H9 (cell line): ENCODE measurements around the gene RAB3A. TPM values are rescaled to one million over a fixed set of nuclear protein-coding genes. Genes with fewer than 3 reads are reported as not detected.

ENCODE experiments used
- DNase-seq: peaks from one replicate; pipeline ENCODE4 v3.0.0-alpha.2; 2017
- H2AFZ ChIP-seq: one replicate; pipeline ENCODE4 v1.6.1; 2013; ENCODE audit warnings: mild to moderate bottlenecking, low read length, control low read depth, moderate library complexity
- H2AK5ac ChIP-seq: 2 replicates; pipeline ENCODE4 v1.6.1; 2013; ENCODE audit warnings: low read length, control low read depth, mixed read lengths; ENCODE audit not compliant: insufficient read length
- H2BK120ac ChIP-seq: one replicate; pipeline ENCODE4 v1.6.1; 2013; ENCODE audit warnings: low read depth, mild to moderate bottlenecking, low read length, control low read depth, inconsistent platforms; ENCODE audit not compliant: poor library complexity, severe bottlenecking
- H2BK12ac ChIP-seq: 2 replicates; pipeline ENCODE4 v1.6.1; 2013; ENCODE audit warnings: low read length, control low read depth, mixed read lengths, low read depth; ENCODE audit not compliant: insufficient read length
- H2BK15ac ChIP-seq: 2 replicates; pipeline ENCODE4 v1.6.1; 2013; ENCODE audit warnings: low read depth, low read length, control low read depth
- H2BK20ac ChIP-seq: one replicate; pipeline ENCODE4 v1.6.1; 2013; ENCODE audit warnings: low read depth, mild to moderate bottlenecking, low read length, control low read depth, inconsistent platforms; ENCODE audit not compliant: poor library complexity, severe bottlenecking
- H2BK5ac ChIP-seq: 2 replicates; pipeline ENCODE4 v1.6.1; 2013; ENCODE audit warnings: low read length, control low read depth, mixed read lengths; ENCODE audit not compliant: insufficient read length
- H3K14ac ChIP-seq: 2 replicates; pipeline ENCODE4 v1.6.1; 2013; ENCODE audit warnings: low read length, control low read depth; ENCODE audit not compliant: insufficient read depth
- H3K18ac ChIP-seq: 2 replicates; pipeline ENCODE4 v1.6.1; 2013; ENCODE audit warnings: low read depth, mild to moderate bottlenecking, mixed read lengths, low read length, control low read depth; ENCODE audit not compliant: insufficient read length
- H3K23ac ChIP-seq: 2 replicates; pipeline ENCODE4 v1.6.1; 2013; ENCODE audit warnings: low read length, control low read depth, mixed read lengths, low read depth; ENCODE audit not compliant: insufficient read length
- H3K23me2 ChIP-seq: 2 replicates; pipeline ENCODE4 v1.6.1; 2013; ENCODE audit warnings: low read depth, mild to moderate bottlenecking, mixed read lengths, low read length, control low read depth; ENCODE audit not compliant: insufficient read length, poor library complexity, severe bottlenecking
- H3K27ac ChIP-seq: 2 replicates; pipeline ENCODE4 v1.5.1; 2013; ENCODE audit warnings: low read length, control low read depth, mixed read lengths, low read depth; ENCODE audit not compliant: insufficient read length
- H3K27me3 ChIP-seq: 2 replicates; pipeline ENCODE4 v1.6.1; 2013; ENCODE audit warnings: low read length, control low read depth, inconsistent platforms; ENCODE audit not compliant: insufficient read depth
- H3K4ac ChIP-seq: 2 replicates; pipeline ENCODE4 v1.6.1; 2013; ENCODE audit warnings: low read depth, mild to moderate bottlenecking, control low read depth, inconsistent platforms, low read length, moderate library complexity
- H3K4me1 ChIP-seq: 2 replicates; pipeline ENCODE4 v1.6.1; 2013; ENCODE audit warnings: low read length, control low read depth, inconsistent platforms; ENCODE audit not compliant: insufficient read depth
- H3K4me2 ChIP-seq: 2 replicates; pipeline ENCODE4 v1.6.1; 2013; ENCODE audit warnings: low read length, control low read depth, mixed read lengths; ENCODE audit not compliant: insufficient read length, insufficient read depth
- H3K56ac ChIP-seq: 2 replicates; pipeline ENCODE4 v1.6.1; 2013; ENCODE audit warnings: low read depth, mild to moderate bottlenecking, mixed read lengths, low read length, control low read depth; ENCODE audit not compliant: insufficient read length
- H3K79me1 ChIP-seq: 2 replicates; pipeline ENCODE4 v1.6.1; 2013; ENCODE audit warnings: low read depth, mild to moderate bottlenecking, moderate library complexity, low read length, control low read depth, inconsistent platforms; ENCODE audit not compliant: insufficient read depth, poor library complexity, severe bottlenecking
- H3K79me2 ChIP-seq: 2 replicates; pipeline ENCODE4 v1.6.1; 2013; ENCODE audit warnings: low read length, control low read depth, inconsistent platforms; ENCODE audit not compliant: insufficient read depth
- H3K9ac ChIP-seq: 2 replicates; pipeline ENCODE4 v1.6.1; 2013; ENCODE audit warnings: low read length, control low read depth, mixed read lengths; ENCODE audit not compliant: insufficient read length; ENCODE audit errors: extremely low read depth
- H3K9me3 ChIP-seq: one replicate; pipeline ENCODE4 v1.6.1; 2013; ENCODE audit warnings: low read depth, low read length, inconsistent platforms; ENCODE audit not compliant: control insufficient read depth
- H3T11ph ChIP-seq: one replicate; pipeline ENCODE4 v1.6.1; 2013; ENCODE audit warnings: mild to moderate bottlenecking, low read length, control low read depth, inconsistent platforms
- H4K20me1 ChIP-seq: one replicate; pipeline ENCODE4 v1.6.1; 2013; ENCODE audit not compliant: control insufficient read depth, insufficient read length, insufficient read depth
- H4K5ac ChIP-seq: 2 replicates; pipeline ENCODE4 v1.6.1; 2013; ENCODE audit warnings: low read depth, mild to moderate bottlenecking, mixed read lengths, low read length, control low read depth; ENCODE audit not compliant: insufficient read length
- H4K8ac ChIP-seq: replicated peaks from 2 replicates; pipeline ENCODE4 v1.6.1; 2013; ENCODE audit warnings: low read length, control low read depth, mixed read lengths, low read depth; ENCODE audit not compliant: insufficient read length
- H4K91ac ChIP-seq: 2 replicates; pipeline ENCODE4 v1.6.1; 2013; ENCODE audit warnings: low read depth, mild to moderate bottlenecking, moderate library complexity, mixed read lengths, low read length, control low read depth; ENCODE audit not compliant: insufficient read length
- H3K27ac Mint-ChIP-seq, 3 experiments: 2 replicates in 2 of 3; 3 replicates in 1 of 3; pipeline ENCODE4 v1.8.0; 2020 to 2021; ENCODE audit warnings: mixed read lengths in 3 of 3, mild to moderate bottlenecking in 1 of 3, moderate library complexity in 1 of 3
- H3K27me3 Mint-ChIP-seq: 2 replicates; pipeline ENCODE4 v1.8.0; 2021; ENCODE audit warnings: low read depth, mild to moderate bottlenecking, moderate library complexity, mixed read lengths
- H3K36me3 Mint-ChIP-seq, 3 experiments: 2 replicates in 2 of 3; 3 replicates in 1 of 3; pipeline ENCODE4 v1.8.0; 2020 to 2021; ENCODE audit warnings: low read depth in 3 of 3, mixed read lengths in 3 of 3; ENCODE audit not compliant: insufficient read depth in 1 of 3
- H3K4me1 Mint-ChIP-seq, 2 experiments: 2 replicates each; pipeline ENCODE4 v1.8.0; 2020; ENCODE audit warnings: mixed read lengths in 2 of 2
- H3K4me3 Mint-ChIP-seq, 2 experiments: 2 replicates in 1 of 2; 3 replicates in 1 of 2; pipeline ENCODE4 v1.8.0; 2020 to 2021; ENCODE audit warnings: mild to moderate bottlenecking in 2 of 2, mixed read lengths in 2 of 2, moderate library complexity in 1 of 2
- H3K9me3 Mint-ChIP-seq, 2 experiments: 2 replicates in 1 of 2; 3 replicates in 1 of 2; pipeline ENCODE4 v1.8.0; 2020; ENCODE audit warnings: mild to moderate bottlenecking in 2 of 2, mixed read lengths in 2 of 2, moderate library complexity in 1 of 2
- WGBS: extraction: QIAGEN DNeasy Blood & Tissue Kit; methylation state at CpG from one replicate; pipeline ENCODE4 v1.1.7; 2013; ENCODE audit warnings: missing lambda C conversion rate, low lambda C conversion rate, mixed read lengths; ENCODE audit not compliant: insufficient read length; ENCODE audit errors: extremely low coverage; 5-methylcytosine and 5-hydroxymethylcytosine counted together
- total RNA-seq: library from RNA; stranded (reverse); gene quantifications from 2 replicates; pipeline ENCODE4 v1.2.1, GENCODE V29; 2021
- TF ChIP-seq, protein P1 (sequence below): fragments of 200-600 bp; sonication (generic); conservative IDR thresholded peaks from 3 replicates; pipeline ENCODE4 v1.8.0; 2021; ENCODE audit warnings: antibody characterized with exemption, mild to moderate bottlenecking

The RAB3A gene
- total RNA-seq, 1 experiment from 2014 or later = 6.8 TPM

DNA sequence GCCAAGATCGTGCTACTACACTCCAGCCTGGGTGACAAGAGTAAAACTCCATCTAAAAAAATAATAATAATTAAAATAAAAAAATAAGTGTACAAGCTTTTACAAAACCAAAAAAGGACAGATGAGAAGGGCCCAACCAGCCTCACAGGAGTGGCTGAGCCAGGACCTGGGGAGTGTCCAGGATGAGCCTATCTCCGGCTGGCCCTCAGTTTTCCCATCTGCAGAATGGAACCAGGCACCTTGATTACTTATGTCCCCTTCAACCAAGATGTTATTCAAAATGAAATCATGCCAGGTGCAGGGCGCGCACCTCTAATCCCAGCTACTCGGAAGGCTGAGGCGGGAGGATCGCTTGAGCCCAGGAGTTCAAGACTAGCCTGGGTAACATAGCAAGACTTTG, 39.8 kb downstream of the RAB3A start:
- Mint-ChIP-seq H3K27ac (no peak overlapping the region), H3K4me3 (no peak overlapping the region; a peak in 1 of 5 replicates), H3K9me3 (no peaks in the 10 kb centered on the region), H3K27me3 (no peaks in the 10 kb centered on the region), H3K4me1 (peaks cover 0 to 8% of the 10 kb centered on the region in 2 experiments; a peak in 2 of 4 replicates), H3K36me3 (peaks cover 25 to 56% (median 55%) of the 10 kb centered on the region in 3 experiments; a peak in 6 of 7 replicates)
- Histone ChIP-seq H3K79me1 (no peaks in the 10 kb centered on the region), H3K4ac (no peak overlapping the region), H2AFZ (no peak overlapping the region), H3K14ac (no peak overlapping the region), H3K56ac (no peak overlapping the region), H4K8ac (no peak overlapping the region), H2BK12ac (no peak overlapping the region), H3K27me3 (no peaks in the 10 kb centered on the region), H3K4me2 (no peak overlapping the region), H3K23me2 (peaks cover 3% of the 10 kb centered on the region), H2BK15ac (no peak overlapping the region), H2BK5ac (no peak overlapping the region), H3K4me1 (0 out of 2 replicates have a peak, but pooled peaks cover 2% of the 10 kb centered on the region), H3K18ac (no peak overlapping the region), H3K27ac (no peak overlapping the region), H3K79me2 (no peaks in the 10 kb centered on the region), H4K5ac (no peak overlapping the region), H3T11ph (no peak overlapping the region), H4K20me1 (no peaks in the 10 kb centered on the region), H3K9ac (no peak overlapping the region), H2BK20ac (no peak overlapping the region), H3K23ac (no peak overlapping the region), H3K9me3 (no peaks in the 10 kb centered on the region), H2AK5ac (no peak overlapping the region), H4K91ac (no peak overlapping the region), H2BK120ac (no peak overlapping the region)
- no CpG with 5 or more reads among the region's 7 CpGs for WGBS
- no peak for DNase-seq
- TF ChIP-seq, protein P1, sequence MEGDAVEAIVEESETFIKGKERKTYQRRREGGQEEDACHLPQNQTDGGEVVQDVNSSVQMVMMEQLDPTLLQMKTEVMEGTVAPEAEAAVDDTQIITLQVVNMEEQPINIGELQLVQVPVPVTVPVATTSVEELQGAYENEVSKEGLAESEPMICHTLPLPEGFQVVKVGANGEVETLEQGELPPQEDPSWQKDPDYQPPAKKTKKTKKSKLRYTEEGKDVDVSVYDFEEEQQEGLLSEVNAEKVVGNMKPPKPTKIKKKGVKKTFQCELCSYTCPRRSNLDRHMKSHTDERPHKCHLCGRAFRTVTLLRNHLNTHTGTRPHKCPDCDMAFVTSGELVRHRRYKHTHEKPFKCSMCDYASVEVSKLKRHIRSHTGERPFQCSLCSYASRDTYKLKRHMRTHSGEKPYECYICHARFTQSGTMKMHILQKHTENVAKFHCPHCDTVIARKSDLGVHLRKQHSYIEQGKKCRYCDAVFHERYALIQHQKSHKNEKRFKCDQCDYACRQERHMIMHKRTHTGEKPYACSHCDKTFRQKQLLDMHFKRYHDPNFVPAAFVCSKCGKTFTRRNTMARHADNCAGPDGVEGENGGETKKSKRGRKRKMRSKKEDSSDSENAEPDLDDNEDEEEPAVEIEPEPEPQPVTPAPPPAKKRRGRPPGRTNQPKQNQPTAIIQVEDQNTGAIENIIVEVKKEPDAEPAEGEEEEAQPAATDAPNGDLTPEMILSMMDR = no peak
